H9 (cell line): ENCODE measurements around the gene ZSCAN9. TPM values are rescaled to one million over a fixed set of nuclear protein-coding genes. Genes with fewer than 3 reads are reported as not detected.

Experiments
- DNase-seq: peaks from one replicate; pipeline ENCODE4 v3.0.0-alpha.2; 2017
- H2AFZ ChIP-seq: one replicate; pipeline ENCODE4 v1.6.1; 2013; ENCODE audit warnings: mild to moderate bottlenecking, low read length, control low read depth, moderate library complexity
- H2AK5ac ChIP-seq: 2 replicates; pipeline ENCODE4 v1.6.1; 2013; ENCODE audit warnings: low read length, control low read depth, mixed read lengths; ENCODE audit not compliant: insufficient read length
- H2BK120ac ChIP-seq: one replicate; pipeline ENCODE4 v1.6.1; 2013; ENCODE audit warnings: low read depth, mild to moderate bottlenecking, low read length, control low read depth, inconsistent platforms; ENCODE audit not compliant: poor library complexity, severe bottlenecking
- H2BK12ac ChIP-seq: 2 replicates; pipeline ENCODE4 v1.6.1; 2013; ENCODE audit warnings: low read length, control low read depth, mixed read lengths, low read depth; ENCODE audit not compliant: insufficient read length
- H2BK15ac ChIP-seq: 2 replicates; pipeline ENCODE4 v1.6.1; 2013; ENCODE audit warnings: low read depth, low read length, control low read depth
- H2BK20ac ChIP-seq: one replicate; pipeline ENCODE4 v1.6.1; 2013; ENCODE audit warnings: low read depth, mild to moderate bottlenecking, low read length, control low read depth, inconsistent platforms; ENCODE audit not compliant: poor library complexity, severe bottlenecking
- H2BK5ac ChIP-seq: 2 replicates; pipeline ENCODE4 v1.6.1; 2013; ENCODE audit warnings: low read length, control low read depth, mixed read lengths; ENCODE audit not compliant: insufficient read length
- H3K14ac ChIP-seq: 2 replicates; pipeline ENCODE4 v1.6.1; 2013; ENCODE audit warnings: low read length, control low read depth; ENCODE audit not compliant: insufficient read depth
- H3K18ac ChIP-seq: 2 replicates; pipeline ENCODE4 v1.6.1; 2013; ENCODE audit warnings: low read depth, mild to moderate bottlenecking, mixed read lengths, low read length, control low read depth; ENCODE audit not compliant: insufficient read length
- H3K23ac ChIP-seq: 2 replicates; pipeline ENCODE4 v1.6.1; 2013; ENCODE audit warnings: low read length, control low read depth, mixed read lengths, low read depth; ENCODE audit not compliant: insufficient read length
- H3K23me2 ChIP-seq: 2 replicates; pipeline ENCODE4 v1.6.1; 2013; ENCODE audit warnings: low read depth, mild to moderate bottlenecking, mixed read lengths, low read length, control low read depth; ENCODE audit not compliant: insufficient read length, poor library complexity, severe bottlenecking
- H3K27ac ChIP-seq: 2 replicates; pipeline ENCODE4 v1.5.1; 2013; ENCODE audit warnings: low read length, control low read depth, mixed read lengths, low read depth; ENCODE audit not compliant: insufficient read length
- H3K27me3 ChIP-seq: 2 replicates; pipeline ENCODE4 v1.6.1; 2013; ENCODE audit warnings: low read length, control low read depth, inconsistent platforms; ENCODE audit not compliant: insufficient read depth
- H3K4ac ChIP-seq: 2 replicates; pipeline ENCODE4 v1.6.1; 2013; ENCODE audit warnings: low read depth, mild to moderate bottlenecking, control low read depth, inconsistent platforms, low read length, moderate library complexity
- H3K4me1 ChIP-seq: 2 replicates; pipeline ENCODE4 v1.6.1; 2013; ENCODE audit warnings: low read length, control low read depth, inconsistent platforms; ENCODE audit not compliant: insufficient read depth
- H3K4me2 ChIP-seq: 2 replicates; pipeline ENCODE4 v1.6.1; 2013; ENCODE audit warnings: low read length, control low read depth, mixed read lengths; ENCODE audit not compliant: insufficient read length, insufficient read depth
- H3K56ac ChIP-seq: 2 replicates; pipeline ENCODE4 v1.6.1; 2013; ENCODE audit warnings: low read depth, mild to moderate bottlenecking, mixed read lengths, low read length, control low read depth; ENCODE audit not compliant: insufficient read length
- H3K79me1 ChIP-seq: 2 replicates; pipeline ENCODE4 v1.6.1; 2013; ENCODE audit warnings: low read depth, mild to moderate bottlenecking, moderate library complexity, low read length, control low read depth, inconsistent platforms; ENCODE audit not compliant: insufficient read depth, poor library complexity, severe bottlenecking
- H3K79me2 ChIP-seq: 2 replicates; pipeline ENCODE4 v1.6.1; 2013; ENCODE audit warnings: low read length, control low read depth, inconsistent platforms; ENCODE audit not compliant: insufficient read depth
- H3K9ac ChIP-seq: 2 replicates; pipeline ENCODE4 v1.6.1; 2013; ENCODE audit warnings: low read length, control low read depth, mixed read lengths; ENCODE audit not compliant: insufficient read length; ENCODE audit errors: extremely low read depth
- H3K9me3 ChIP-seq: one replicate; pipeline ENCODE4 v1.6.1; 2013; ENCODE audit warnings: low read depth, low read length, inconsistent platforms; ENCODE audit not compliant: control insufficient read depth
- H3T11ph ChIP-seq: one replicate; pipeline ENCODE4 v1.6.1; 2013; ENCODE audit warnings: mild to moderate bottlenecking, low read length, control low read depth, inconsistent platforms
- H4K20me1 ChIP-seq: one replicate; pipeline ENCODE4 v1.6.1; 2013; ENCODE audit not compliant: control insufficient read depth, insufficient read length, insufficient read depth
- H4K5ac ChIP-seq: 2 replicates; pipeline ENCODE4 v1.6.1; 2013; ENCODE audit warnings: low read depth, mild to moderate bottlenecking, mixed read lengths, low read length, control low read depth; ENCODE audit not compliant: insufficient read length
- H4K8ac ChIP-seq: replicated peaks from 2 replicates; pipeline ENCODE4 v1.6.1; 2013; ENCODE audit warnings: low read length, control low read depth, mixed read lengths, low read depth; ENCODE audit not compliant: insufficient read length
- H4K91ac ChIP-seq: 2 replicates; pipeline ENCODE4 v1.6.1; 2013; ENCODE audit warnings: low read depth, mild to moderate bottlenecking, moderate library complexity, mixed read lengths, low read length, control low read depth; ENCODE audit not compliant: insufficient read length
- H3K27ac Mint-ChIP-seq, 3 experiments: 2 replicates in 2 of 3; 3 replicates in 1 of 3; pipeline ENCODE4 v1.8.0; 2020 to 2021; ENCODE audit warnings: mixed read lengths in 3 of 3, mild to moderate bottlenecking in 1 of 3, moderate library complexity in 1 of 3
- H3K27me3 Mint-ChIP-seq: 2 replicates; pipeline ENCODE4 v1.8.0; 2021; ENCODE audit warnings: low read depth, mild to moderate bottlenecking, moderate library complexity, mixed read lengths
- H3K36me3 Mint-ChIP-seq, 3 experiments: 2 replicates in 2 of 3; 3 replicates in 1 of 3; pipeline ENCODE4 v1.8.0; 2020 to 2021; ENCODE audit warnings: low read depth in 3 of 3, mixed read lengths in 3 of 3; ENCODE audit not compliant: insufficient read depth in 1 of 3
- H3K4me1 Mint-ChIP-seq, 2 experiments: 2 replicates each; pipeline ENCODE4 v1.8.0; 2020; ENCODE audit warnings: mixed read lengths in 2 of 2
- H3K4me3 Mint-ChIP-seq, 2 experiments: 2 replicates in 1 of 2; 3 replicates in 1 of 2; pipeline ENCODE4 v1.8.0; 2020 to 2021; ENCODE audit warnings: mild to moderate bottlenecking in 2 of 2, mixed read lengths in 2 of 2, moderate library complexity in 1 of 2
- H3K9me3 Mint-ChIP-seq, 2 experiments: 2 replicates in 1 of 2; 3 replicates in 1 of 2; pipeline ENCODE4 v1.8.0; 2020; ENCODE audit warnings: mild to moderate bottlenecking in 2 of 2, mixed read lengths in 2 of 2, moderate library complexity in 1 of 2
- WGBS: extraction: QIAGEN DNeasy Blood & Tissue Kit; methylation state at CpG from one replicate; pipeline ENCODE4 v1.1.7; 2013; ENCODE audit warnings: missing lambda C conversion rate, low lambda C conversion rate, mixed read lengths; ENCODE audit not compliant: insufficient read length; ENCODE audit errors: extremely low coverage; 5-methylcytosine and 5-hydroxymethylcytosine counted together
- total RNA-seq: library from RNA; stranded (reverse); gene quantifications from 2 replicates; pipeline ENCODE4 v1.2.1, GENCODE V29; 2021
- TF ChIP-seq, protein P1 (sequence below): fragments of 200-600 bp; sonication (generic); conservative IDR thresholded peaks from 3 replicates; pipeline ENCODE4 v1.8.0; 2021; ENCODE audit warnings: antibody characterized with exemption, mild to moderate bottlenecking

ZSCAN9 gene
- total RNA-seq, 1 experiment from 2014 or later = 11.5 TPM

DNA sequence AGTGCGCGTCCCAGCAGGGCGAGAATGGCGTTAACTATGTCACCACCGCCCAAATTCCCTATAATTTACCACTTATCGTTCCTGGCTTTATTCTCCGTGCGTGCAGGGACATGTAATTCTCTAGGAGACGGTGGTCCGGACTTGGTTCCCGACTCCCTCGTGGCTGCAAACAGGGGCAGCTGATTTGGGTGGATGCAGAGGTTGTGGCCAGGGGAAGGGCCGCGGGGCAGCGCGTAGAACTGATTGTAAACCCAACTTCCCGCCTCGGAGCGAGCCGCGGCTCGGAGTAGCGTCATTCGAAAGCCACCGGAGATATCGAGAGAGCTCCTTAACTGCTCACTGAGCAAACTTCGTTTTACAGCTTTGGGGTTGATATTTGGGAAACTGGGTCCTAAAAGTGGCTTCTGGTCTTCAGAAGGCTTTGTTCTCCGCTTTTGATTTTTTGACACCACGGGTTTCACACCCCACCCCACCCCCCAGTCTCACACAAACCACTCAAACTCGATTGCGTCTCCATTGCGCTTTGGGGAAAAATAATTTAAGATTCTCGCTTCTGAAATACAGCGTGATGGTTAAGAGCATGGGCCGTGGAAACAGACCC lies 17.5 kb upstream of the ZSCAN9 start:
- no peak overlapping the region for H3T11ph ChIP-seq
- H2BK20ac ChIP-seq = no peak overlapping the region
- peaks cover 2% of the 10 kb centered on the region for H4K20me1 ChIP-seq
- no peak overlapping the region for H3K14ac ChIP-seq
- H3K23ac ChIP-seq = no peak overlapping the region
- H3K18ac ChIP-seq = no peak overlapping the region
- no peak overlapping the region for H2AFZ ChIP-seq
- H2BK15ac ChIP-seq = no peak overlapping the region
- H2AK5ac ChIP-seq = no peak overlapping the region
- no peak overlapping the region for H2BK12ac ChIP-seq
- no peak overlapping the region for H3K4ac ChIP-seq
- H3K9me3 ChIP-seq = no peaks in the 10 kb centered on the region
- no peaks in the 10 kb centered on the region for H3K79me1 ChIP-seq
- peak overlapping the region; percentile 76 to 96 for H3K4me3 Mint-ChIP-seq
- peaks cover 3% of the 10 kb centered on the region; the same call in 1 of the 2 replicates for H3K4me1 ChIP-seq
- peak overlapping the region in 1 of 3 experiments; percentile 54; a peak in 1 of 7 replicates for H3K27ac Mint-ChIP-seq
- H2BK5ac ChIP-seq = no peak overlapping the region
- no peak overlapping the region for H2BK120ac ChIP-seq
- no peak overlapping the region for H4K8ac ChIP-seq
- peak overlapping the region; percentile 97 for H3K4me2 ChIP-seq
- H4K5ac ChIP-seq = no peak overlapping the region
- H3K9ac ChIP-seq = peak overlapping the region; percentile 39
- H3K56ac ChIP-seq = no peak overlapping the region
- peaks cover 6% of the 10 kb centered on the region for H3K23me2 ChIP-seq
- H3K27me3 ChIP-seq = peaks cover 47% of the 10 kb centered on the region
- no peaks in the 10 kb centered on the region for H3K79me2 ChIP-seq
- peaks cover 22 to 30% of the 10 kb centered on the region in 2 experiments for H3K4me1 Mint-ChIP-seq
- WGBS = no CpG with 5 or more reads among the region's 35 CpGs
- H4K91ac ChIP-seq = no peak overlapping the region
- no peak overlapping the region for H3K27ac ChIP-seq
- peaks cover 0 to 7% of the 10 kb centered on the region in 2 experiments; a peak in 1 of 5 replicates for H3K9me3 Mint-ChIP-seq
- peaks cover 0 to 1% (median 0%) of the 10 kb centered on the region in 3 experiments; a peak in 1 of 7 replicates for H3K36me3 Mint-ChIP-seq
- H3K27me3 Mint-ChIP-seq = peaks cover 96% of the 10 kb centered on the region
- peak; percentile 75 for DNase-seq
- TF ChIP-seq, protein P1, sequence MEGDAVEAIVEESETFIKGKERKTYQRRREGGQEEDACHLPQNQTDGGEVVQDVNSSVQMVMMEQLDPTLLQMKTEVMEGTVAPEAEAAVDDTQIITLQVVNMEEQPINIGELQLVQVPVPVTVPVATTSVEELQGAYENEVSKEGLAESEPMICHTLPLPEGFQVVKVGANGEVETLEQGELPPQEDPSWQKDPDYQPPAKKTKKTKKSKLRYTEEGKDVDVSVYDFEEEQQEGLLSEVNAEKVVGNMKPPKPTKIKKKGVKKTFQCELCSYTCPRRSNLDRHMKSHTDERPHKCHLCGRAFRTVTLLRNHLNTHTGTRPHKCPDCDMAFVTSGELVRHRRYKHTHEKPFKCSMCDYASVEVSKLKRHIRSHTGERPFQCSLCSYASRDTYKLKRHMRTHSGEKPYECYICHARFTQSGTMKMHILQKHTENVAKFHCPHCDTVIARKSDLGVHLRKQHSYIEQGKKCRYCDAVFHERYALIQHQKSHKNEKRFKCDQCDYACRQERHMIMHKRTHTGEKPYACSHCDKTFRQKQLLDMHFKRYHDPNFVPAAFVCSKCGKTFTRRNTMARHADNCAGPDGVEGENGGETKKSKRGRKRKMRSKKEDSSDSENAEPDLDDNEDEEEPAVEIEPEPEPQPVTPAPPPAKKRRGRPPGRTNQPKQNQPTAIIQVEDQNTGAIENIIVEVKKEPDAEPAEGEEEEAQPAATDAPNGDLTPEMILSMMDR = no peak
